K562 (cell line): ENCODE measurements around the gene NAA40.

Experiments
- CEBPB ChIP-seq: fragments of 450-650 bp; IDR thresholded peaks from 2 replicates; pipeline ENCODE4 v1.6.1; 2016; ENCODE audit warnings: missing genetic modification characterization, missing compliant biosample characterization
- FOXA3 ChIP-seq, 2 experiments: fragments of 450-650 bp in 1 of 2; sonication (generic) in 1 of 2; formaldehyde crosslinking; IDR thresholded peaks in 1 of 2; conservative IDR thresholded peaks in 1 of 2; 2 replicates each; pipeline versions ENCODE4 v1.4.0 to v1.8.0; 2020 to 2022; ENCODE audit warnings: mild to moderate bottlenecking in 2 of 2, missing genetic modification reagents in 1 of 2
- HMGN3 ChIP-seq: IDR thresholded peaks from 2 replicates; pipeline ENCODE4 v1.6.1; 2011; ENCODE audit warnings: borderline replicate concordance, low read depth, mild to moderate bottlenecking, mixed read lengths, low read length; ENCODE audit not compliant: insufficient read length; ENCODE audit errors: extremely low read depth
- IRF2 ChIP-seq: sonication (generic); formaldehyde crosslinking; IDR thresholded peaks from 2 replicates; pipeline ENCODE4 v1.8.1; 2022; ENCODE audit warnings: mild to moderate bottlenecking, missing genetic modification reagents
- MXI1 ChIP-seq: IDR thresholded peaks from 2 replicates; pipeline ENCODE4 v1.6.1; 2011; ENCODE audit warnings: low read depth, mild to moderate bottlenecking, improper control_type of control experiment, low read length
- NFXL1 ChIP-seq: fragments of 450-650 bp; formaldehyde crosslinking; IDR thresholded peaks from 2 replicates; pipeline ENCODE4 v1.4.0; 2021; ENCODE audit warnings: mild to moderate bottlenecking
- POLR2A ChIP-seq: fragments of 450-650 bp; conservative IDR thresholded peaks from 2 replicates; pipeline ENCODE4 v1.6.1; 2016
- RAD21 ChIP-seq, 2 experiments: fragments of 250-450 bp in 1 of 2; fragments of 450-650 bp in 1 of 2; sonication (Bioruptor Pico) in 1 of 2; formaldehyde crosslinking in 1 of 2; IDR thresholded peaks in 1 of 2; conservative IDR thresholded peaks in 1 of 2; 2 replicates each; pipeline versions ENCODE4 v1.4.0 to v1.8.0; 2020 to 2022; ENCODE audit warnings: mild to moderate bottlenecking in 2 of 2, moderate library complexity in 1 of 2
- TF ChIP-seq, protein P1 (sequence below): sonication (generic); formaldehyde crosslinking; IDR thresholded peaks from 2 replicates; pipeline ENCODE4 v1.8.1; 2022; ENCODE audit warnings: missing genetic modification reagents
- TF ChIP-seq, protein P2 (sequence below): fragments of 250-450 bp; sonication (Bioruptor Pico); IDR thresholded peaks from 2 replicates; pipeline ENCODE4 v1.8.0; 2022; ENCODE audit warnings: moderate library complexity, mild to moderate bottlenecking, inconsistent platforms
- TF ChIP-seq, protein P3 (sequence below): sonication (generic); formaldehyde crosslinking; IDR thresholded peaks from 2 replicates; pipeline ENCODE4 v1.8.1; 2023; ENCODE audit warnings: missing genetic modification reagents, mild to moderate bottlenecking, borderline replicate concordance

DNA sequence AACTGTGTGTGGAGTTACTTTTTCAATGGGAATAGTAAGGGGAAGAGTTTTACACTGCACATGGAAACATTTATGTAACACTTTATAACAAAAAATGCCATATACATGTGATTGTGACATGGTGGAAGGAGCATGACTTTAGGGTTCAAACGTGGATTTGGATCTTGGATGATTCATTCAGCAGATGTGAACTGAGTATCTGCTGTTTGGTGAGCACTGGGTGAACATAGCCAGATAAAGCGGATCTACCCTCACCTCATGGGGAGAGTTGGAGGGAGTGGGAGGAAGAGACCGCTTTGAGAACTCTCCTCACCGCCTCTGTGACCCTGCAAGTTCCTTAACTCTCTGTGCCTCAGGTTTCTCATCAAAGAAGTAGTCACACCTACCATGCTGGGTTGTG is 3.1 kb downstream of the NAA40 start:
- no peak for TF ChIP-seq RAD21 (CRISPR knock-in tag; conservative IDR thresholded peaks at IDR 0.05 in 1 of 2, IDR thresholded peaks at IDR 0.05 in 1 of 2)
- TF ChIP-seq, protein P1, sequence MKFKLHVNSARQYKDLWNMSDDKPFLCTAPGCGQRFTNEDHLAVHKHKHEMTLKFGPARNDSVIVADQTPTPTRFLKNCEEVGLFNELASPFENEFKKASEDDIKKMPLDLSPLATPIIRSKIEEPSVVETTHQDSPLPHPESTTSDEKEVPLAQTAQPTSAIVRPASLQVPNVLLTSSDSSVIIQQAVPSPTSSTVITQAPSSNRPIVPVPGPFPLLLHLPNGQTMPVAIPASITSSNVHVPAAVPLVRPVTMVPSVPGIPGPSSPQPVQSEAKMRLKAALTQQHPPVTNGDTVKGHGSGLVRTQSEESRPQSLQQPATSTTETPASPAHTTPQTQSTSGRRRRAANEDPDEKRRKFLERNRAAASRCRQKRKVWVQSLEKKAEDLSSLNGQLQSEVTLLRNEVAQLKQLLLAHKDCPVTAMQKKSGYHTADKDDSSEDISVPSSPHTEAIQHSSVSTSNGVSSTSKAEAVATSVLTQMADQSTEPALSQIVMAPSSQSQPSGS, result no peak
- no peak for TF ChIP-seq NFXL1 (CRISPR knock-in tag)
- no peak for TF ChIP-seq CEBPB
- TF ChIP-seq POLR2A, result no peak
- no peak for TF ChIP-seq MXI1
- TF ChIP-seq HMGN3, result no peak
- TF ChIP-seq, protein P2, sequence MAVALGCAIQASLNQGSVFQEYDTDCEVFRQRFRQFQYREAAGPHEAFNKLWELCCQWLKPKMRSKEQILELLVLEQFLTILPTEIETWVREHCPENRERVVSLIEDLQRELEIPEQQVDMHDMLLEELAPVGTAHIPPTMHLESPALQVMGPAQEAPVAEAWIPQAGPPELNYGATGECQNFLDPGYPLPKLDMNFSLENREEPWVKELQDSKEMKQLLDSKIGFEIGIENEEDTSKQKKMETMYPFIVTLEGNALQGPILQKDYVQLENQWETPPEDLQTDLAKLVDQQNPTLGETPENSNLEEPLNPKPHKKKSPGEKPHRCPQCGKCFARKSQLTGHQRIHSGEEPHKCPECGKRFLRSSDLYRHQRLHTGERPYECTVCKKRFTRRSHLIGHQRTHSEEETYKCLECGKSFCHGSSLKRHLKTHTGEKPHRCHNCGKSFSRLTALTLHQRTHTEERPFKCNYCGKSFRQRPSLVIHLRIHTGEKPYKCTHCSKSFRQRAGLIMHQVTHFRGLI (CRISPR knock-in tag), result no peak
- no peak for TF ChIP-seq FOXA3 (CRISPR knock-in tag; conservative IDR thresholded peaks at IDR 0.05 in 1 of 2, IDR thresholded peaks at IDR 0.05 in 1 of 2)
- no peak for TF ChIP-seq IRF2 (CRISPR knock-in tag)
- TF ChIP-seq, protein P3, sequence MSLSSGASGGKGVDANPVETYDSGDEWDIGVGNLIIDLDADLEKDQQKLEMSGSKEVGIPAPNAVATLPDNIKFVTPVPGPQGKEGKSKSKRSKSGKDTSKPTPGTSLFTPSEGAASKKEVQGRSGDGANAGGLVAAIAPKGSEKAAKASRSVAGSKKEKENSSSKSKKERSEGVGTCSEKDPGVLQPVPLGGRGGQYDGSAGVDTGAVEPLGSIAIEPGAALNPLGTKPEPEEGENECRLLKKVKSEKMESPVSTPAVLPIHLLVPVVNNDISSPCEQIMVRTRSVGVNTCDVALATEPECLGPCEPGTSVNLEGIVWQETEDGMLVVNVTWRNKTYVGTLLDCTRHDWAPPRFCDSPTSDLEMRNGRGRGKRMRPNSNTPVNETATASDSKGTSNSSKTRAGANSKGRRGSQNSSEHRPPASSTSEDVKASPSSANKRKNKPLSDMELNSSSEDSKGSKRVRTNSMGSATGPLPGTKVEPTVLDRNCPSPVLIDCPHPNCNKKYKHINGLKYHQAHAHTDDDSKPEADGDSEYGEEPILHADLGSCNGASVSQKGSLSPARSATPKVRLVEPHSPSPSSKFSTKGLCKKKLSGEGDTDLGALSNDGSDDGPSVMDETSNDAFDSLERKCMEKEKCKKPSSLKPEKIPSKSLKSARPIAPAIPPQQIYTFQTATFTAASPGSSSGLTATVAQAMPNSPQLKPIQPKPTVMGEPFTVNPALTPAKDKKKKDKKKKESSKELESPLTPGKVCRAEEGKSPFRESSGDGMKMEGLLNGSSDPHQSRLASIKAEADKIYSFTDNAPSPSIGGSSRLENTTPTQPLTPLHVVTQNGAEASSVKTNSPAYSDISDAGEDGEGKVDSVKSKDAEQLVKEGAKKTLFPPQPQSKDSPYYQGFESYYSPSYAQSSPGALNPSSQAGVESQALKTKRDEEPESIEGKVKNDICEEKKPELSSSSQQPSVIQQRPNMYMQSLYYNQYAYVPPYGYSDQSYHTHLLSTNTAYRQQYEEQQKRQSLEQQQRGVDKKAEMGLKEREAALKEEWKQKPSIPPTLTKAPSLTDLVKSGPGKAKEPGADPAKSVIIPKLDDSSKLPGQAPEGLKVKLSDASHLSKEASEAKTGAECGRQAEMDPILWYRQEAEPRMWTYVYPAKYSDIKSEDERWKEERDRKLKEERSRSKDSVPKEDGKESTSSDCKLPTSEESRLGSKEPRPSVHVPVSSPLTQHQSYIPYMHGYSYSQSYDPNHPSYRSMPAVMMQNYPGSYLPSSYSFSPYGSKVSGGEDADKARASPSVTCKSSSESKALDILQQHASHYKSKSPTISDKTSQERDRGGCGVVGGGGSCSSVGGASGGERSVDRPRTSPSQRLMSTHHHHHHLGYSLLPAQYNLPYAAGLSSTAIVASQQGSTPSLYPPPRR (CRISPR knock-in tag), result no peak
